Measurements from ENCODE around the gene GMDS.

DNA sequence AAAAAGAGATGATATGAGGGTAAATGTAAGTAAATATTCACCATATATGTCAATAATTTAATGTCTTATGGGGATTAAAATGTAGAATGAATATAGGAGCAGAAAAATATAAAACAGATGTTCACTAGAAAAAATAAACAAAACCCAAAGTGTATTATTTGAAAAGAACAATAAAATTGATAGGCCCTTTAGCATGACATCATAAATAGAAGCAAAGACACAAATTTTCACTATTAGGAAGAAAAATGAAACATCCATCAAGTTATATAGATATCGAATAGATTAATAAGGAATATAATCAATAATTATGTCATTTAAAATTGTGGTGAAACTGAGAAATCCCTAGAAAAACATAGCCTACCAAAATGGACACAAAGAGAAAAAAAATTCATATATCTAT, 40.1 kb upstream of the GMDS start:
- TF ChIP-seq, protein P1, sequence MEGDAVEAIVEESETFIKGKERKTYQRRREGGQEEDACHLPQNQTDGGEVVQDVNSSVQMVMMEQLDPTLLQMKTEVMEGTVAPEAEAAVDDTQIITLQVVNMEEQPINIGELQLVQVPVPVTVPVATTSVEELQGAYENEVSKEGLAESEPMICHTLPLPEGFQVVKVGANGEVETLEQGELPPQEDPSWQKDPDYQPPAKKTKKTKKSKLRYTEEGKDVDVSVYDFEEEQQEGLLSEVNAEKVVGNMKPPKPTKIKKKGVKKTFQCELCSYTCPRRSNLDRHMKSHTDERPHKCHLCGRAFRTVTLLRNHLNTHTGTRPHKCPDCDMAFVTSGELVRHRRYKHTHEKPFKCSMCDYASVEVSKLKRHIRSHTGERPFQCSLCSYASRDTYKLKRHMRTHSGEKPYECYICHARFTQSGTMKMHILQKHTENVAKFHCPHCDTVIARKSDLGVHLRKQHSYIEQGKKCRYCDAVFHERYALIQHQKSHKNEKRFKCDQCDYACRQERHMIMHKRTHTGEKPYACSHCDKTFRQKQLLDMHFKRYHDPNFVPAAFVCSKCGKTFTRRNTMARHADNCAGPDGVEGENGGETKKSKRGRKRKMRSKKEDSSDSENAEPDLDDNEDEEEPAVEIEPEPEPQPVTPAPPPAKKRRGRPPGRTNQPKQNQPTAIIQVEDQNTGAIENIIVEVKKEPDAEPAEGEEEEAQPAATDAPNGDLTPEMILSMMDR (IDR thresholded peaks at IDR 0.05; ENCODE audit: low read depth, low read length), result no peak
- TF ChIP-seq EZH2phosphoT487 (IDR thresholded peaks at IDR 0.05; ENCODE audit: low read depth), result no peak

Measured in OCI-LY3 (cell line).